ENCODE measurements around the gene APOM.

- no peak for TF ChIP-seq POLR2AphosphoS5 (IDR thresholded peaks at IDR 0.05)
- no peak for TF ChIP-seq CTCF (IDR thresholded peaks at IDR 0.05)
Observed at GRCh38 chr6:31615748-31616147, 39.9 kb upstream of the APOM start.

Measured in transverse colon (tissue), 4 donors.